Chondrocyte (in vitro differentiated cells): ENCODE results near the gene FBXW9. TPM values are rescaled to one million over a fixed set of nuclear protein-coding genes. Genes with fewer than 3 reads are reported as not detected.

Experiments used
- DNase-seq: peaks from one replicate; pipeline ENCODE4 v3.0.0; 2021; ENCODE audit warnings: mixed read lengths, low spot score
- H3K27ac Mint-ChIP-seq: one replicate; pipeline ENCODE4 v1.8.0; 2021; ENCODE audit warnings: mild to moderate bottlenecking, moderate library complexity, mixed read lengths; ENCODE audit not compliant: unreplicated experiment
- H3K27me3 Mint-ChIP-seq: 2 replicates; pipeline ENCODE4 v1.8.0; 2021; ENCODE audit warnings: low read depth, mixed read lengths
- H3K36me3 Mint-ChIP-seq: 2 replicates; pipeline ENCODE4 v1.8.0; 2021; ENCODE audit warnings: low read depth, mixed read lengths
- H3K4me1 Mint-ChIP-seq: 2 replicates; pipeline ENCODE4 v1.8.0; 2021; ENCODE audit warnings: low read depth, mild to moderate bottlenecking, mixed read lengths
- H3K4me3 Mint-ChIP-seq: one replicate; pipeline ENCODE4 v1.8.0; 2021; ENCODE audit warnings: mild to moderate bottlenecking, moderate library complexity, mixed read lengths; ENCODE audit not compliant: unreplicated experiment
- H3K9me3 Mint-ChIP-seq: 2 replicates; pipeline ENCODE4 v1.8.0; 2021; ENCODE audit warnings: low read depth, mixed read lengths
- total RNA-seq: library from RNA; stranded (reverse); gene quantifications from 3 replicates; pipeline ENCODE4 v1.2.1, GENCODE V29; 2021
- TF ChIP-seq, protein P1 (sequence below): fragments of 200-600 bp; sonication (generic); IDR thresholded peaks from 2 replicates; pipeline ENCODE4 v1.5.0; 2021; ENCODE audit warnings: antibody characterized with exemption, mild to moderate bottlenecking, moderate library complexity

Gene FBXW9
- total RNA-seq, 1 donor from 2014 or later = 5.0 TPM

DNA sequence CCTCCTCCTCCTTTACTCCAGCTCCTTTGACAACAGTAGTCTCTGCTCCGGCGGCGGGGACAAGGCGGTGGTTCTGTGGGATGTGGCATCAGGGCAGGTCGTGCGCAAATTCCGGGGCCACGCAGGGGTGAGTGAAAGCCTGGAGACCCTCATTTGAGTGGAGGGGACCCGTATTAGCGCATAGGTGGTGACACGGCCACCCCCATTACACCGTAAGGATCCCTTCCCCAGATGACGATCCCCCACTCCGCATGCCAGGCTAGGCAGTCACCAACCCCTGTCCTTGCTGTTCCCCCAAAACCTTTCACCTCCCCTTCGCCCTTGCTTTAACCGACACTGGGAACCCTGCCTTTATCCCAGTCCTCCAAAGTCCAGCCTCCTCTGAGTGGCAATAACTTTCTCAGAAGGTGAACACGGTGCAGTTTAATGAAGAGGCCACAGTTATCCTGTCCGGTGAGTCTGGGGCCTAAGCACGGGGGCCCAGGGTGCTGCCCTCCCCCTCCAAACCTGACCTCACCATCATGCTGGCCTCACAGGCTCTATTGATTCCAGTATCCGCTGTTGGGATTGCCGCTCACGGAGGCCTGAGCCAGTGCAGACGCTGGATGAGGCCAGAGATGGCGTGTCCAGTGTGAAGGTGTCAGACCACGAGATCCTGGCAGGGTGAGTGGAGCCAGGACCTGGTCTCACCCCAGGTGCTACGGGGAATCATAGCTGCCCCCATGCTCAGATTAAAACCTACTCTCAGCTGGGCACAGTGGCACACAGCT, 26.1 kb downstream of the FBXW9 start:
- Mint-ChIP-seq H3K4me1 (peaks cover 45% of the 10 kb centered on the region), H3K4me3 (peak overlapping the region; percentile 93), H3K9me3 (no peaks in the 10 kb centered on the region), H3K36me3 (peaks cover 9% of the 10 kb centered on the region), H3K27me3 (no peaks in the 10 kb centered on the region), H3K27ac (peak overlapping the region; percentile 100)
- no peak for DNase-seq
- TF ChIP-seq, protein P1, sequence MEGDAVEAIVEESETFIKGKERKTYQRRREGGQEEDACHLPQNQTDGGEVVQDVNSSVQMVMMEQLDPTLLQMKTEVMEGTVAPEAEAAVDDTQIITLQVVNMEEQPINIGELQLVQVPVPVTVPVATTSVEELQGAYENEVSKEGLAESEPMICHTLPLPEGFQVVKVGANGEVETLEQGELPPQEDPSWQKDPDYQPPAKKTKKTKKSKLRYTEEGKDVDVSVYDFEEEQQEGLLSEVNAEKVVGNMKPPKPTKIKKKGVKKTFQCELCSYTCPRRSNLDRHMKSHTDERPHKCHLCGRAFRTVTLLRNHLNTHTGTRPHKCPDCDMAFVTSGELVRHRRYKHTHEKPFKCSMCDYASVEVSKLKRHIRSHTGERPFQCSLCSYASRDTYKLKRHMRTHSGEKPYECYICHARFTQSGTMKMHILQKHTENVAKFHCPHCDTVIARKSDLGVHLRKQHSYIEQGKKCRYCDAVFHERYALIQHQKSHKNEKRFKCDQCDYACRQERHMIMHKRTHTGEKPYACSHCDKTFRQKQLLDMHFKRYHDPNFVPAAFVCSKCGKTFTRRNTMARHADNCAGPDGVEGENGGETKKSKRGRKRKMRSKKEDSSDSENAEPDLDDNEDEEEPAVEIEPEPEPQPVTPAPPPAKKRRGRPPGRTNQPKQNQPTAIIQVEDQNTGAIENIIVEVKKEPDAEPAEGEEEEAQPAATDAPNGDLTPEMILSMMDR = no peak

DNA sequence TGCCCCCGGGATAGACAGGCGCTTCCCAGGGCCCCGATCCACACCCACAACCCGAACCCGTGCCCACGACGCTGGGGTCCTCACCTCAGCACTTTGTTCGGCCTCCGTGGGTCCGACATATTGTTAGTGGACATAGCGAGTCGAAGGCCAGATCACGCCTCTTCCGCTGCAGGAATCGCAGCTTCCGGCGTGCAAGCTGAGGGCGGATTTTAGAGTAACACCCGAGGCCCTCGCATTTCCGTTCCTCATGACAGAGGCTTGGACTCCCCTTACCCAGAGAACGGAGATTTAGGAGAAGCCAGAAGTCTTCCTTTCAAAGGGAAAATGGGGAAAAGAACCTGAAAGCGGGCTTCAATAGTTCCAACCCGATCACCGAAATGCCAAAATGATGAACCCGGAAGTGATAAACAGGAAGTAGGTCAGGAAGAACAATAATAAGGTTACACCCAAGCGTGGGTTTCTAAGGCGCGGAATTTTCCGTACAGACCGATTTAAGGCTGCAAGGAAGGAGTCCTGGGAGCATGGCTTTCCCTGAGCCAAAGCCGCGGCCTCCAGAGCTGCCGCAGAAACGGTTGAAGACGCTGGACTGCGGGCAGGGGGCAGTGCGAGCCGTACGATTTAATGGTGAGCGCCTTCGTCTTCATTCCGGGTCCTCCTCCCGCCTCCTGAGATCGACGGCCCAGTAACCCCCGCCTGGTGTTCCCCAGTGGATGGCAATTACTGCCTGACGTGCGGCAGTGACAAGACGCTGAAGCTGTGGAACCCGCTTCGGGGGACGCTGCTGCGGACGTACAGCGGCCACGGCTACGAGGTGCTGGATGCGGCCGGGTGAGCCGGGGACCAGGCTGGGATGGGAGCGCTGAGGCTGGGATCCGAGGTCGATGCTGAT, 26.9 kb downstream of the FBXW9 start:
- H3K4me3 Mint-ChIP-seq = peak overlapping the region; percentile 93
- H3K4me1 Mint-ChIP-seq = peaks cover 45% of the 10 kb centered on the region
- TF ChIP-seq, protein P1 = peak; percentile 65

DNA sequence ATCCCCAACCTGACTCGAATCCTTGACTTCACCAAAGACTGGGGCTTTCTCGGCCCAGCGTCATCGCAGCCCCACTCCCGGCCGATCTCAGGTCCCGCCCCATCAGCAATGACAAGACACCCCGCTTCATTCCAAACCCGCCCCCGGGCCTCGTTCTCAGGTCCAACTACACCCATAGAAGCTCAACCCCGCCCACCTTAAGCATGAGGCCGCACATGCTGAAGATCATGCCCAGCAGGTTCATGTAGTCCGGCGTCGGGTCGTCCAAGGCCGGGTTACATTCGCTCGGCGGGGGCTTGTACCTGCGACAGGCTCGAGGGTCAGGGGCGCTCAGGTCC, 27.5 kb downstream of the FBXW9 start:
- peak overlapping the region; percentile 100 for H3K27ac Mint-ChIP-seq
- no peaks in the 10 kb centered on the region for H3K9me3 Mint-ChIP-seq
- H3K4me1 Mint-ChIP-seq = peaks cover 45% of the 10 kb centered on the region
- TF ChIP-seq, protein P1 = no peak
- DNase-seq = no peak
- no peaks in the 10 kb centered on the region for H3K27me3 Mint-ChIP-seq
- H3K4me3 Mint-ChIP-seq = peak overlapping the region; percentile 93
- H3K36me3 Mint-ChIP-seq = peaks cover 4% of the 10 kb centered on the region

More for the DNA sequence above, 26.9 kb downstream of the FBXW9 start:
- Mint-ChIP-seq H3K27ac (peak overlapping the region; percentile 100), H3K9me3 (no peaks in the 10 kb centered on the region), H3K27me3 (no peaks in the 10 kb centered on the region), H3K36me3 (peaks cover 9% of the 10 kb centered on the region)
- DNase-seq = no peak

DNA sequence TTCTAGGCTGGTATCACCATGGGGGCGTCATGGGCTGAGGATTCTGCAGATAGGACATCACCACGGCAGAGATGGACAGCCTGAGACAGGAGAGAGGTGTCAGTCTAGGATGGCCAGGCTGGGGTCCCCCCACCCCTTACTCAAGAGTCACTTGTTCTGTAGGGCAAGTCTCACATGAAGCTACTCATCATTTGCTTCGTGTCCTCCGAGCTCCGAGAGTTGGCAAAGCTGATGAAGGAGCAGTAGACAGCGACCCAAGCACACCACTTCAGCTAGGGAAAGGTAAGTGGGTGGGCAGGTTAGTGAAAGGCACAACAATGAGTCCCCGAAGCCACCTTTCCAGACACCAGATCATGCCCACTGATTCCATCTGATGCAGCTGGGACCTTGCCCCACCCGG, 28.1 kb downstream of the FBXW9 start:
- no peak for DNase-seq
- TF ChIP-seq, protein P1 = no peak
- H3K27ac Mint-ChIP-seq = peak overlapping the region; percentile 100
- peaks cover 3% of the 10 kb centered on the region for H3K36me3 Mint-ChIP-seq
- peaks cover 45% of the 10 kb centered on the region for H3K4me1 Mint-ChIP-seq
- peak overlapping the region; percentile 93 for H3K4me3 Mint-ChIP-seq
- H3K27me3 Mint-ChIP-seq = no peaks in the 10 kb centered on the region
- no peaks in the 10 kb centered on the region for H3K9me3 Mint-ChIP-seq

DNA sequence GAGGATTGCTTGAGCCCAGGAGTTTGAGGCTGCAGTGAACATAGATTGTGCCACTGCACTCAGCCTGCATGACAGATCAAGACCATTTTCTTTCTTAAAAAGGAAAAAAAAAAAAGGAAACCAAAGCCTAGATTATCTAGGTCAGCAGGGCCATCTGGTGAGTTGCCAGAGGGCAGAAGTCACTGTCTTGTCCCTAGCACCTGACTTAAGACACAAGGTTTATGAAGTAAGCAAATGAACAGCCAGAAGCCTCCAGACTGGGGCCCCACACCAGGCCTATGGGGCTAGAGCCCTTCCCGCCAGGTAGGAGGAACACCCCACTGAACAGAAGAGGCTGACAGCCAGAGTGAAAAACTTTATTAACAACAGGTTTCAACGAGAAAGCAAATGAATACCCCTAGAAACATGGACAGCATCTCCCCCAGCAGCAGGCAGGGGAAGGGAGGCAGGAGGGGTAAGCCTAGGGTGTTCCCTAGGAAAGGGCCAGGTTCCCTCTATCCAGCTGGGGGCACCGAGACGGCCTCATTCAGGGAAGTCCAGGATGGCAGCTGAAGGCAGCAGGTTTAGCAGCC, 28.6 kb downstream of the FBXW9 start:
- Mint-ChIP-seq H3K4me1 (peaks cover 45% of the 10 kb centered on the region), H3K27ac (peak overlapping the region; percentile 36)
- TF ChIP-seq, protein P1 = no peak

More for the DNA sequence above, 28.6 kb downstream of the FBXW9 start:
- peaks cover 6% of the 10 kb centered on the region for H3K36me3 Mint-ChIP-seq
- no peaks in the 10 kb centered on the region for H3K9me3 Mint-ChIP-seq
- no peak for DNase-seq
- peak overlapping the region; percentile 93 for H3K4me3 Mint-ChIP-seq
- no peaks in the 10 kb centered on the region for H3K27me3 Mint-ChIP-seq
